Sigmoid colon (tissue), 7 donors: ENCODE results near the gene TNS1. TPM values are rescaled to one million over a fixed set of nuclear protein-coding genes. Genes with fewer than 3 reads are reported as not detected.

Experiments used
- DNase-seq: peaks from one replicate; pipeline ENCODE4 v3.0.0-alpha.2; 2019
- H3K27ac ChIP-seq, 4 donors: fragments of 200-600 bp; sonication (generic); one replicate each; pipeline ENCODE4 v1.5.1; 2016 to 2019; ENCODE audit warnings: mild to moderate bottlenecking in 1 of 4
- H3K27me3 ChIP-seq, 3 donors: fragments of 200-600 bp; sonication (generic); one replicate each; pipeline ENCODE4 v1.5.1; 2019; ENCODE audit warnings: mild to moderate bottlenecking in 1 of 3
- H3K36me3 ChIP-seq, 4 donors: fragments of 200-600 bp; sonication (generic); one replicate each; pipeline ENCODE4 v1.5.1; 2016 to 2019
- H3K4me1 ChIP-seq, 4 donors: fragments of 200-600 bp; sonication (generic); one replicate each; pipeline ENCODE4 v1.5.1; 2017 to 2019
- H3K4me3 ChIP-seq, 4 donors: fragments of 200-600 bp; sonication (generic); one replicate each; pipeline ENCODE4 v1.5.1; 2017 to 2019; ENCODE audit warnings: mild to moderate bottlenecking in 2 of 4, moderate library complexity in 1 of 4
- H3K9me3 ChIP-seq, 4 donors: fragments of 200-600 bp in 3 of 4; sonication (generic) in 3 of 4; one replicate each; pipeline versions ENCODE4 v1.5.1 to v1.6.1; 2013 to 2019
- CTCF ChIP-seq, 4 experiments: fragments of 450-650 bp in 3 of 4; fragments of 200-600 bp in 1 of 4; IDR thresholded peaks; one replicate each; pipeline ENCODE4 v1.5.1; 2016 to 2019; ENCODE audit warnings: antibody characterized with exemption in 4 of 4, mild to moderate bottlenecking in 3 of 4, moderate library complexity in 2 of 4
- EP300 ChIP-seq, 4 donors: sonication (generic); formaldehyde crosslinking; IDR thresholded peaks; one replicate each; pipeline ENCODE4 v1.6.1; 2017; ENCODE audit warnings: antibody characterized with exemption in 4 of 4
- POLR2A ChIP-seq, 2 donors: fragments of 450-650 bp; IDR thresholded peaks; one replicate each; pipeline ENCODE4 v1.6.1; 2016; ENCODE audit warnings: antibody characterized with exemption in 2 of 2, mild to moderate bottlenecking in 2 of 2, moderate library complexity in 2 of 2
- POLR2AphosphoS5 ChIP-seq, 4 donors: sonication (generic); formaldehyde crosslinking; IDR thresholded peaks; one replicate each; pipeline ENCODE4 v1.6.1; 2017; ENCODE audit warnings: antibody characterized with exemption in 4 of 4
- WGBS, 2 donors: extraction: QIAGEN DNeasy Blood & Tissue Kit; methylation state at CpG; one replicate each; pipeline ENCODE4 v1.1.7; 2013; 5-methylcytosine and 5-hydroxymethylcytosine counted together
- intact Hi-C: fragments of 100-400 bp; cut with DNase I; formaldehyde crosslinking; loops from one replicate; pipeline ENCODE4 v1.15.1; 2023
- polyA plus RNA-seq, 3 donors: library from polyadenylated mRNA; stranded (reverse); fragments of 200-250 nt; gene quantifications; one replicate each; pipeline ENCODE4 v1.2.3, GENCODE V29; 2013
- total RNA-seq, 4 donors: library from RNA; depleted of rRNA; stranded (reverse); fragments of >200 nt; gene quantifications; one replicate each; pipeline ENCODE4 v1.1.0, GENCODE V29; 2016
- donor health status: healthy with polysubstance abuse.
- donor health status: Bipolar disorder and iron deficiency.
- donor health status: healthy.

TNS1 gene
- total and polyA plus RNA-seq, 7 donors: 3.7 to 1,607 (median 444) TPM

DNA sequence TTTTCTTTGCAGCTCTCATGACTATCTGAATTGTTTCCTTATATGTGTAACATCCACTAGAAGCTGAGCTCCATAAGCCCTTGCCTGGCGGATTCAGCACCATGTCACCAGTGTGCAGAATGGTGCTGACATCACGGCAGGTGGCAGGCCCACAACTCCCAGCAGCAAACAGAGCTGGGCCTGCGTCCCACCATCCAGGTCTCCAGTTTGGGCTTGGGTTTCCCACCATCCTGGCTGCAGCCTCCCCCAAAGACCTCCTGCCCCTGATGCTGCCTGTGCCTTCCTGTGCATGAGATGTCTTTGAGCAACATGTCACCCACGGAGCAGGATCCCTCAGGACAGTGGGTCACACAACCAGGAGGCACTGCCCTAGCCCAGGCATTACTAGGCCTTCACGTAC lies 113.1 kb downstream of the TNS1 start:
- Histone ChIP-seq H3K27ac (peak overlapping the region; percentile 94 to 98 (median 98)), H3K4me1 (peaks cover 0 to 69% (median 58%) of the 10 kb centered on the region in 4 donors), H3K36me3 (peaks cover 81 to 99% (median 92%) of the 10 kb centered on the region in 4 donors), H3K4me3 (no peak overlapping the region), H3K9me3 (no peaks in the 10 kb centered on the region), H3K27me3 (no peaks in the 10 kb centered on the region)
- 88 to 90% methylated on average over 5 of the region's 5 CpGs for WGBS, 2 donors
- intact Hi-C loops: no loop called here
- DNase-seq: no peak
- TF ChIP-seq POLR2A (IDR thresholded peaks at IDR 0.05) (no peak), CTCF (IDR thresholded peaks at IDR 0.05) (no peak), POLR2AphosphoS5 (IDR thresholded peaks at IDR 0.05) (no peak), EP300 (IDR thresholded peaks at IDR 0.05) (no peak)

GRCh38 chr2:217887841-217888701 lies 114.7 kb downstream of the TNS1 start:
- TF ChIP-seq POLR2AphosphoS5 (IDR thresholded peaks at IDR 0.05) (peak in 3 of 4 donors; percentile 9 to 15 (median 9)), CTCF (IDR thresholded peaks at IDR 0.05) (no peak), EP300 (IDR thresholded peaks at IDR 0.05) (no peak), POLR2A (IDR thresholded peaks at IDR 0.05) (no peak)
- intact Hi-C loops: loop anchor here (2.0 kb wide), 2 partner anchors 99 to 101 kb away; no protein-coding TSS in a partner anchor
- Histone ChIP-seq H3K9me3 (no peaks in the 10 kb centered on the region), H3K27me3 (no peaks in the 10 kb centered on the region), H3K27ac (peak overlapping the region; percentile 94 to 98 (median 98)), H3K4me3 (no peak overlapping the region), H3K36me3 (peaks cover 78 to 99% (median 92%) of the 10 kb centered on the region in 4 donors), H3K4me1 (peaks cover 0 to 71% (median 51%) of the 10 kb centered on the region in 4 donors)
- DNase-seq: no peak
- WGBS, 2 donors: 78 to 81% methylated on average over 16 of the region's 16 CpGs

DNA sequence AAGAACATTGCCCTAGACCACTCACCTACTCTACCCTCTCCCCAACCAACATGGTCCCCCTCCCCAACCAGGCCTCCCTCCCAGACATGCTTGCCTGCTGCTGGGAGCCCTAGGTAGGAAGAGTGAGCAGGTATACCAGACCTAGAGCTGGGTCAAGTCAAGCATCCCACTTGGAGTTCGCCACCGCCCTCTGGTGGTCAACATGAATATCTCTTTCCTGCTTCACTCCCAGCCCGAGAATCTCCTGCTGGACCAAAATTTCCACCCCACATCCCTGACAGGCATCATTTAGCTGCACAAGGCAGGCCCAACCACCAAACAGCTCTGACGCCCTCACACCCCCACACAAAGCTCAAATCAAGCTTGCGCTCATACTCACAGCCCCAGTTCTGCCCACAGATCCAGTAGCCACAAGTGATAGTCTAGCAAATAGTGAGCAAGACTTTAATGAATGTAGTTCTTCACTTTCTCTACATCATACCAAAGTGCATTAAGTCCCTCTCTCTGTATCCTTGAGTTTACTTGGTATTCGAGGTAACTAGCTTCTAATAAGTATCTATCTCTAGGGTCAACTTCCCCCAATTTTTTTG lies 116.0 kb downstream of the TNS1 start:
- intact Hi-C loops: loop anchor here (2.0 kb wide), 2 partner anchors 98 to 102 kb away; no protein-coding TSS in a partner anchor
- Histone ChIP-seq H3K4me3 (no peak overlapping the region), H3K4me1 (peaks cover 0 to 82% (median 49%) of the 10 kb centered on the region in 4 donors), H3K27me3 (no peaks in the 10 kb centered on the region), H3K36me3 (peaks cover 66 to 99% (median 90%) of the 10 kb centered on the region in 4 donors), H3K27ac (peak overlapping the region; percentile 94 to 98 (median 98)), H3K9me3 (no peaks in the 10 kb centered on the region)
- TF ChIP-seq POLR2A (IDR thresholded peaks at IDR 0.05) (no peak), CTCF (IDR thresholded peaks at IDR 0.05) (peak; percentile 80 to 88 (median 87)), POLR2AphosphoS5 (IDR thresholded peaks at IDR 0.05) (peak in 3 of 4 donors; percentile 14 to 33 (median 15))
- WGBS, 2 donors: 23 to 25% methylated on average over 6 of the region's 6 CpGs
- peak; percentile 92 for DNase-seq

- Histone ChIP-seq H3K36me3 (peaks cover 61 to 99% (median 90%) of the 10 kb centered on the region in 4 donors), H3K27me3 (no peaks in the 10 kb centered on the region), H3K27ac (peak overlapping the region; percentile 94 to 98 (median 98)), H3K4me1 (peaks cover 0 to 87% (median 52%) of the 10 kb centered on the region in 4 donors), H3K9me3 (no peaks in the 10 kb centered on the region), H3K4me3 (no peak overlapping the region)
- TF ChIP-seq EP300 (IDR thresholded peaks at IDR 0.05): no peak
- TF ChIP-seq POLR2A (IDR thresholded peaks at IDR 0.05): no peak
- no peak for TF ChIP-seq CTCF (IDR thresholded peaks at IDR 0.05)
- no peak for TF ChIP-seq POLR2AphosphoS5 (IDR thresholded peaks at IDR 0.05)
- DNase-seq: no peak
- WGBS, 2 donors: 86% methylated on average over 3 of the region's 3 CpGs
- intact Hi-C loops: loop anchor here (2.0 kb wide), 2 partner anchors 97 to 103 kb away; no protein-coding TSS in a partner anchor
Observed at GRCh38 chr2:217886091-217886490, 116.7 kb downstream of the TNS1 start.
